WTC11 (cell line): ENCODE results near the gene ALCAM.

ENCODE experiments used
- IRF2 ChIP-seq: sonication (generic); formaldehyde crosslinking; IDR thresholded peaks from 2 replicates; pipeline ENCODE4 v1.8.0; 2022; ENCODE audit warnings: low read depth, missing genetic modification reagents, borderline replicate concordance
- KAT7 ChIP-seq: sonication (generic); formaldehyde crosslinking; IDR thresholded peaks from 2 replicates; pipeline ENCODE4 v1.8.1; 2023; ENCODE audit warnings: missing genetic modification reagents, mild to moderate bottlenecking, borderline replicate concordance
- MXD4 ChIP-seq: fragments of 250-450 bp; sonication (Bioruptor Pico); IDR thresholded peaks from 2 replicates; pipeline ENCODE4 v1.8.0; 2021; ENCODE audit warnings: mild to moderate bottlenecking, moderate library complexity, borderline replicate concordance
- NR2C2 ChIP-seq: sonication (generic); formaldehyde crosslinking; IDR thresholded peaks from 2 replicates; pipeline ENCODE4 v1.8.0; 2022; ENCODE audit warnings: mild to moderate bottlenecking, missing genetic modification reagents
- RORB ChIP-seq: fragments of 250-450 bp; sonication (Bioruptor Pico); IDR thresholded peaks from 2 replicates; pipeline ENCODE4 v1.9.0; 2021; ENCODE audit warnings: mild to moderate bottlenecking
- SP1 ChIP-seq: sonication (generic); formaldehyde crosslinking; conservative IDR thresholded peaks from 2 replicates; pipeline ENCODE4 v1.8.1; 2022; ENCODE audit warnings: missing genetic modification reagents
- TEAD4 ChIP-seq: sonication (generic); formaldehyde crosslinking; IDR thresholded peaks from 2 replicates; pipeline ENCODE4 v1.8.0; 2022; ENCODE audit warnings: mild to moderate bottlenecking, missing genetic modification reagents
- ZNF263 ChIP-seq: sonication (generic); formaldehyde crosslinking; IDR thresholded peaks from 2 replicates; pipeline ENCODE4 v1.8.1; 2022; ENCODE audit warnings: low read depth, mild to moderate bottlenecking, moderate library complexity, missing genetic modification reagents
- ZNF671 ChIP-seq: fragments of 250-450 bp; sonication (Bioruptor Pico); IDR thresholded peaks from 2 replicates; pipeline ENCODE4 v1.8.0; 2021; ENCODE audit warnings: mild to moderate bottlenecking
- TF ChIP-seq, protein P1 (sequence below): fragments of 200-600 bp; IDR thresholded peaks from 2 replicates; pipeline ENCODE4 v1.8.0; 2022; ENCODE audit warnings: antibody characterized with exemption
- TF ChIP-seq, protein P2 (sequence below): sonication (generic); formaldehyde crosslinking; IDR thresholded peaks from 2 replicates; pipeline ENCODE4 v1.8.0; 2022; ENCODE audit warnings: mild to moderate bottlenecking, missing genetic modification reagents
- TF ChIP-seq, protein P3 (sequence below): sonication (generic); formaldehyde crosslinking; IDR thresholded peaks from 2 replicates; pipeline ENCODE4 v1.8.1; 2023; ENCODE audit warnings: mild to moderate bottlenecking, missing genetic modification reagents, moderate library complexity
- TF ChIP-seq, protein P4 (sequence below): sonication (generic); formaldehyde crosslinking; IDR thresholded peaks from 2 replicates; pipeline ENCODE4 v1.8.1; 2022; ENCODE audit warnings: missing genetic modification reagents, borderline replicate concordance
- TF ChIP-seq, protein P5 (sequence below): sonication (generic); formaldehyde crosslinking; IDR thresholded peaks from 2 replicates; pipeline ENCODE4 v1.8.0; 2022; ENCODE audit warnings: mild to moderate bottlenecking, missing genetic modification reagents

DNA sequence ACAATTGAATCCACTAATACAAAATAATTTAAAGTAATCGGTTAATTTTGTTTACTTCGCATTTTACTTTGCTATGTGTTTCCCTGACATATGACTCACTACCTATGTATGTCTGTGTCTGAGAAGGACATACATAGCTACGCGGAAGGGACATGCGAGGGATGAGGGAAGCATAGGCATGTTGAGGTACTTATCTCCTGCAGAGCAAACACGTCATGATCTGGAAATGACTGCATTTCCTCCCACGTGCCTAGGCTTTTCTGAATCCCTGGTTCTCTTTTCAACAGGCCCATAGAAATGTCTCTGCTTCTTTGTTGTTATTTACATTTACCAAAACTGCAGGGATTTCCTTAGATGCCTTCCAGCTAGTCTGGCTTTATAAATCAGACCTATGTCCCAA is 27.5 kb downstream of the ALCAM start:
- TF ChIP-seq, protein P1, sequence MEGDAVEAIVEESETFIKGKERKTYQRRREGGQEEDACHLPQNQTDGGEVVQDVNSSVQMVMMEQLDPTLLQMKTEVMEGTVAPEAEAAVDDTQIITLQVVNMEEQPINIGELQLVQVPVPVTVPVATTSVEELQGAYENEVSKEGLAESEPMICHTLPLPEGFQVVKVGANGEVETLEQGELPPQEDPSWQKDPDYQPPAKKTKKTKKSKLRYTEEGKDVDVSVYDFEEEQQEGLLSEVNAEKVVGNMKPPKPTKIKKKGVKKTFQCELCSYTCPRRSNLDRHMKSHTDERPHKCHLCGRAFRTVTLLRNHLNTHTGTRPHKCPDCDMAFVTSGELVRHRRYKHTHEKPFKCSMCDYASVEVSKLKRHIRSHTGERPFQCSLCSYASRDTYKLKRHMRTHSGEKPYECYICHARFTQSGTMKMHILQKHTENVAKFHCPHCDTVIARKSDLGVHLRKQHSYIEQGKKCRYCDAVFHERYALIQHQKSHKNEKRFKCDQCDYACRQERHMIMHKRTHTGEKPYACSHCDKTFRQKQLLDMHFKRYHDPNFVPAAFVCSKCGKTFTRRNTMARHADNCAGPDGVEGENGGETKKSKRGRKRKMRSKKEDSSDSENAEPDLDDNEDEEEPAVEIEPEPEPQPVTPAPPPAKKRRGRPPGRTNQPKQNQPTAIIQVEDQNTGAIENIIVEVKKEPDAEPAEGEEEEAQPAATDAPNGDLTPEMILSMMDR = no peak
- TF ChIP-seq MXD4 (CRISPR knock-in tag) (no peak), IRF2 (CRISPR knock-in tag) (no peak), TEAD4 (CRISPR knock-in tag) (no peak), RORB (CRISPR knock-in tag) (no peak), KAT7 (no peak), ZNF671 (CRISPR knock-in tag) (no peak), SP1 (CRISPR knock-in tag) (no peak), ZNF263 (CRISPR knock-in tag) (no peak), NR2C2 (CRISPR knock-in tag) (no peak)
- TF ChIP-seq, protein P2, sequence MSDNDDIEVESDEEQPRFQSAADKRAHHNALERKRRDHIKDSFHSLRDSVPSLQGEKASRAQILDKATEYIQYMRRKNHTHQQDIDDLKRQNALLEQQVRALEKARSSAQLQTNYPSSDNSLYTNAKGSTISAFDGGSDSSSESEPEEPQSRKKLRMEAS = no peak
- TF ChIP-seq, protein P3, sequence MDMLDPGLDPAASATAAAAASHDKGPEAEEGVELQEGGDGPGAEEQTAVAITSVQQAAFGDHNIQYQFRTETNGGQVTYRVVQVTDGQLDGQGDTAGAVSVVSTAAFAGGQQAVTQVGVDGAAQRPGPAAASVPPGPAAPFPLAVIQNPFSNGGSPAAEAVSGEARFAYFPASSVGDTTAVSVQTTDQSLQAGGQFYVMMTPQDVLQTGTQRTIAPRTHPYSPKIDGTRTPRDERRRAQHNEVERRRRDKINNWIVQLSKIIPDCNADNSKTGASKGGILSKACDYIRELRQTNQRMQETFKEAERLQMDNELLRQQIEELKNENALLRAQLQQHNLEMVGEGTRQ (CRISPR knock-in tag) = no peak
- TF ChIP-seq, protein P4, sequence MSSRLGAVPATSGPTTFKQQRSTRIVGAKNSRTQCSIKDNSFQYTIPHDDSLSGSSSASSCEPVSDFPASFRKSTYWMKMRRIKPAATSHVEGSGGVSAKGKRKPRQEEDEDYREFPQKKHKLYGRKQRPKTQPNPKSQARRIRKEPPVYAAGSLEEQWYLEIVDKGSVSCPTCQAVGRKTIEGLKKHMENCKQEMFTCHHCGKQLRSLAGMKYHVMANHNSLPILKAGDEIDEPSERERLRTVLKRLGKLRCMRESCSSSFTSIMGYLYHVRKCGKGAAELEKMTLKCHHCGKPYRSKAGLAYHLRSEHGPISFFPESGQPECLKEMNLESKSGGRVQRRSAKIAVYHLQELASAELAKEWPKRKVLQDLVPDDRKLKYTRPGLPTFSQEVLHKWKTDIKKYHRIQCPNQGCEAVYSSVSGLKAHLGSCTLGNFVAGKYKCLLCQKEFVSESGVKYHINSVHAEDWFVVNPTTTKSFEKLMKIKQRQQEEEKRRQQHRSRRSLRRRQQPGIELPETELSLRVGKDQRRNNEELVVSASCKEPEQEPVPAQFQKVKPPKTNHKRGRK = no peak
- TF ChIP-seq, protein P5, sequence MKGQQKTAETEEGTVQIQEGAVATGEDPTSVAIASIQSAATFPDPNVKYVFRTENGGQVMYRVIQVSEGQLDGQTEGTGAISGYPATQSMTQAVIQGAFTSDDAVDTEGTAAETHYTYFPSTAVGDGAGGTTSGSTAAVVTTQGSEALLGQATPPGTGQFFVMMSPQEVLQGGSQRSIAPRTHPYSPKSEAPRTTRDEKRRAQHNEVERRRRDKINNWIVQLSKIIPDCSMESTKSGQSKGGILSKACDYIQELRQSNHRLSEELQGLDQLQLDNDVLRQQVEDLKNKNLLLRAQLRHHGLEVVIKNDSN = no peak
